Mesendoderm (in vitro differentiated cells): ENCODE data around the gene CMIP.

Experiments used
- DNase-seq: peaks from one replicate; pipeline ENCODE4 v3.0.0; 2013
- H2AK5ac ChIP-seq: 2 replicates; pipeline ENCODE4 v1.6.1; 2013; ENCODE audit warnings: low read length, inconsistent platforms
- H2BK120ac ChIP-seq: 2 replicates; pipeline ENCODE4 v1.6.1; 2013; ENCODE audit warnings: low read depth, mild to moderate bottlenecking, low read length, moderate library complexity, mixed read lengths
- H2BK15ac ChIP-seq: replicated peaks from 2 replicates; pipeline ENCODE4 v1.6.1; 2013; ENCODE audit warnings: low read depth, mild to moderate bottlenecking, moderate library complexity
- H2BK5ac ChIP-seq: 2 replicates; pipeline ENCODE4 v1.6.1; 2013; ENCODE audit warnings: low read length, inconsistent platforms
- H3K18ac ChIP-seq: 2 replicates; pipeline ENCODE4 v1.6.1; 2013; ENCODE audit warnings: mild to moderate bottlenecking, low read length, mixed read lengths
- H3K23ac ChIP-seq: one replicate; pipeline ENCODE4 v1.6.1; 2013; ENCODE audit warnings: low read length
- H3K27ac ChIP-seq: 2 replicates; pipeline ENCODE4 v1.5.1; 2013; ENCODE audit warnings: low read depth, mild to moderate bottlenecking, inconsistent platforms, low read length, moderate library complexity
- H3K27me3 ChIP-seq: 2 replicates; pipeline ENCODE4 v1.6.1; 2013; ENCODE audit warnings: low read length, control low read depth, mild to moderate bottlenecking, inconsistent platforms; ENCODE audit not compliant: insufficient read depth, poor library complexity
- H3K36me3 ChIP-seq: 2 replicates; pipeline ENCODE4 v1.6.1; 2013; ENCODE audit warnings: low read length, inconsistent platforms; ENCODE audit not compliant: control insufficient read depth, insufficient read depth
- H3K4ac ChIP-seq: one replicate; pipeline ENCODE4 v1.6.1; 2013; ENCODE audit warnings: low read depth, mild to moderate bottlenecking, low read length, moderate library complexity
- H3K4me1 ChIP-seq: 2 replicates; pipeline ENCODE4 v1.6.1; 2013; ENCODE audit warnings: low read depth, low read length, inconsistent platforms; ENCODE audit not compliant: control insufficient read depth
- H3K4me2 ChIP-seq: 2 replicates; pipeline ENCODE4 v1.6.1; 2013; ENCODE audit warnings: low read length
- H3K4me3 ChIP-seq: 2 replicates; pipeline ENCODE4 v1.5.1; 2013; ENCODE audit warnings: mild to moderate bottlenecking, low read length
- H3K56ac ChIP-seq: one replicate; pipeline ENCODE4 v1.6.1; 2013; ENCODE audit warnings: low read length
- H3K79me1 ChIP-seq: 2 replicates; pipeline ENCODE4 v1.6.1; 2013; ENCODE audit warnings: low read length, inconsistent platforms
- H3K79me2 ChIP-seq: 2 replicates; pipeline ENCODE4 v1.6.1; 2013; ENCODE audit warnings: mild to moderate bottlenecking, low read length; ENCODE audit not compliant: control insufficient read depth, insufficient read depth
- H3K9ac ChIP-seq: 2 replicates; pipeline ENCODE4 v1.6.1; 2013; ENCODE audit warnings: low read length, inconsistent platforms
- H4K5ac ChIP-seq: one replicate; pipeline ENCODE4 v1.6.1; 2013; ENCODE audit warnings: low read length
- H4K8ac ChIP-seq: one replicate; pipeline ENCODE4 v1.6.1; 2013; ENCODE audit warnings: low read depth, mild to moderate bottlenecking, control low read depth, low read length, moderate library complexity
- WGBS: extraction: QIAGEN DNeasy Blood & Tissue Kit; methylation state at CpG from one replicate; pipeline ENCODE4 v1.1.7; 2013; ENCODE audit warnings: low lambda C conversion rate, missing lambda C conversion rate; ENCODE audit not compliant: insufficient coverage; ENCODE audit errors: extremely low coverage; 5-methylcytosine and 5-hydroxymethylcytosine counted together

Gene CMIP

GRCh38 chr16:81442220-81442915, 2.2 kb upstream of the CMIP start:
- Histone ChIP-seq H4K8ac (no peak overlapping the region), H3K79me1 (peaks cover 4% of the 10 kb centered on the region), H4K5ac (no peak overlapping the region), H3K27me3 (no peaks in the 10 kb centered on the region), H3K4ac (no peak overlapping the region), H3K18ac (no peak overlapping the region), H3K4me1 (peaks cover 3% of the 10 kb centered on the region), H2AK5ac (no peak overlapping the region), H3K27ac (no peak overlapping the region), H3K4me2 (no peak overlapping the region), H3K23ac (no peak overlapping the region), H2BK15ac (no peak overlapping the region), H3K56ac (no peak overlapping the region), H3K4me3 (no peak overlapping the region), H3K9ac (no peak overlapping the region), H2BK5ac (no peak overlapping the region), H2BK120ac (no peak overlapping the region), H3K36me3 (no peaks in the 10 kb centered on the region), H3K79me2 (peaks cover 19% of the 10 kb centered on the region)
- no CpG with 5 or more reads among the region's 7 CpGs for WGBS
- no peak for DNase-seq

- Histone ChIP-seq H3K4me2 (no peak overlapping the region), H3K27ac (no peak overlapping the region)
- WGBS = no CpG with 5 or more reads among the region's 8 CpGs
Measured at GRCh38 chr16:81442916-81443687, 1.5 kb upstream of the CMIP start.

GRCh38 chr16:81443688-81444447, 740 bp upstream of the CMIP start:
- DNase-seq = no peak
- no peak overlapping the region for H3K27ac ChIP-seq

More at GRCh38 chr16:81442916-81443687, 1.5 kb upstream of the CMIP start:
- no peaks in the 10 kb centered on the region for H3K27me3 ChIP-seq
- H3K4me1 ChIP-seq = peaks cover 9% of the 10 kb centered on the region
- H2AK5ac ChIP-seq = no peak overlapping the region
- H3K4ac ChIP-seq = no peak overlapping the region
- no peak overlapping the region for H2BK5ac ChIP-seq
- no peak overlapping the region for H2BK120ac ChIP-seq
- H3K9ac ChIP-seq = no peak overlapping the region
- H3K18ac ChIP-seq = no peak overlapping the region
- H3K56ac ChIP-seq = no peak overlapping the region
- no peak overlapping the region for H3K4me3 ChIP-seq
- H3K79me2 ChIP-seq = peaks cover 27% of the 10 kb centered on the region
- H3K79me1 ChIP-seq = peaks cover 8% of the 10 kb centered on the region
- H2BK15ac ChIP-seq = no peak overlapping the region
- DNase-seq = no peak
- H4K5ac ChIP-seq = no peak overlapping the region
- H3K23ac ChIP-seq = no peak overlapping the region
- H3K36me3 ChIP-seq = no peaks in the 10 kb centered on the region
- H4K8ac ChIP-seq = no peak overlapping the region

GRCh38 chr16:81445143-81445961, 744 bp downstream of the CMIP start:
- no peaks in the 10 kb centered on the region for H3K27me3 ChIP-seq
- H3K23ac ChIP-seq = peak overlapping the region; percentile 67
- H3K18ac ChIP-seq = peak overlapping the region; percentile 93
- H2BK120ac ChIP-seq = peak overlapping the region; percentile 63
- H4K8ac ChIP-seq = no peak overlapping the region
- H2AK5ac ChIP-seq = no peak overlapping the region
- H3K79me2 ChIP-seq = peaks cover 49% of the 10 kb centered on the region
- H3K4ac ChIP-seq = peak overlapping the region; percentile 64
- H3K4me2 ChIP-seq = peak overlapping the region; percentile 49
- peaks cover 15% of the 10 kb centered on the region for H3K4me1 ChIP-seq
- no CpG with 5 or more reads among the region's 62 CpGs for WGBS
- peak overlapping the region; percentile 76 for H3K9ac ChIP-seq
- no peak overlapping the region for H4K5ac ChIP-seq
- H2BK5ac ChIP-seq = no peak overlapping the region
- peaks cover 25% of the 10 kb centered on the region for H3K79me1 ChIP-seq
- H3K27ac ChIP-seq = peak overlapping the region; percentile 39
- DNase-seq = no peak
- peak overlapping the region; percentile 94 for H3K56ac ChIP-seq
- H3K4me3 ChIP-seq = peak overlapping the region; percentile 76
- H2BK15ac ChIP-seq = no peak overlapping the region
- H3K36me3 ChIP-seq = no peaks in the 10 kb centered on the region

More at GRCh38 chr16:81443688-81444447, 740 bp upstream of the CMIP start:
- WGBS = no CpG with 5 or more reads among the region's 36 CpGs
- Histone ChIP-seq H3K79me1 (peaks cover 16% of the 10 kb centered on the region), H3K4ac (peak overlapping the region; percentile 5), H3K36me3 (no peaks in the 10 kb centered on the region), H3K18ac (peak overlapping the region; percentile 77), H3K23ac (peak overlapping the region; percentile 29), H2BK15ac (no peak overlapping the region), H3K79me2 (peaks cover 34% of the 10 kb centered on the region), H4K5ac (no peak overlapping the region), H3K9ac (peak overlapping the region; percentile 45), H3K4me3 (peak overlapping the region; percentile 13), H3K4me1 (peaks cover 15% of the 10 kb centered on the region), H3K4me2 (peak overlapping the region; percentile 30), H4K8ac (no peak overlapping the region), H3K56ac (peak overlapping the region; percentile 63), H3K27me3 (no peaks in the 10 kb centered on the region), H2BK120ac (no peak overlapping the region), H2AK5ac (no peak overlapping the region), H2BK5ac (no peak overlapping the region)
